Neuron (in vitro differentiated cells): ENCODE data around the gene CLSTN1.
A peak's percentile ranks its signal among the peaks of the same experiment; 100 is the strongest.

Source experiments
- H2AFZ ChIP-seq: one replicate; pipeline ENCODE4 v1.6.1; 2013; ENCODE audit warnings: low read depth, mild to moderate bottlenecking, inconsistent platforms, low read length, moderate library complexity
- H3K27me3 ChIP-seq: one replicate; pipeline ENCODE4 v1.6.1; 2013; ENCODE audit warnings: low read length; ENCODE audit not compliant: insufficient read depth
- H3K36me3 ChIP-seq: one replicate; pipeline ENCODE4 v1.6.1; 2013; ENCODE audit warnings: low read length; ENCODE audit not compliant: insufficient read depth
- H3K4me1 ChIP-seq: one replicate; pipeline ENCODE4 v1.6.1; 2013; ENCODE audit warnings: low read length; ENCODE audit not compliant: insufficient read depth
- H3K4me3 ChIP-seq: 2 replicates; pipeline ENCODE4 v1.5.1; 2013; ENCODE audit warnings: mild to moderate bottlenecking, low read length, moderate library complexity
- H3K9me3 ChIP-seq: one replicate; pipeline ENCODE4 v1.6.1; 2013; ENCODE audit warnings: low read length

The CLSTN1 gene

DNA sequence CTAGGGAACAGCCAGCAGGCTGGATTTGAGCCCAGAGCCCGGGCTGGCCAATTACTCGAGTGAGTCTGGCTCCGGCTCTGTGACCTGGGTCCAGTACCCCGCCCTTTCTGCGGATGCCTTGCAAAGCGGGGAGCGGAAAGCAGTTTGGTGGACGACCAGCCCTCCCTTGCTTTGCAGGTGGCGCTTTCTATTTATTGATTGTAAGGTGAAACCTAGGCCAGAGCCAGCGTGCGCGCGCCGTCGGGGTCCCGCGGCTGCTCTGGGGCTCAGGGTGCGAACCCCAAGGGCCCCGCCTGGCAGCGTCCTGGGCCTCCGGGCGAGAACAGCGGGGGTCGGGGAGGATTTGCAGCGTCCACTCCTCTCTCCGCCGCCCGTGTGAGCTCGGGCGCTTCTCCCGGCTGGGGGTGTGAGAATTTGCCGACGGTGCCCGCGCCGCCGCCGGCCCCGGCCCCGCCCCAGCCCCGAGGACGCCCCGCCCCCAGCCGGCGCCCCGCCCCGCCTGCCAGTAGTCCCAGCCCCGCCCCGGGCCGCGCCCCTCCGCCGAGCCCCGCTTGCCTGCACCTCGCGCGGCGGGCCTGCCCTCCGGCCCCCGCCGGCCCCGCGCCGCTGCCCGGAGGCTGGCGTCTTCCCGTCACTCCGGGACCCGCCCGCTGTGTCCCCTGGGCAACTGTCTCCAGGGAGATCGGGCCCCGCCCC, 134.6 kb downstream of the CLSTN1 start:
- peaks cover 18% of the 10 kb centered on the region for H3K4me1 ChIP-seq
- H3K9me3 ChIP-seq = no peaks in the 10 kb centered on the region
- H3K36me3 ChIP-seq = no peaks in the 10 kb centered on the region
- H3K4me3 ChIP-seq = peak overlapping the region; percentile 63
- peak overlapping the region; percentile 94 for H2AFZ ChIP-seq
- H3K27me3 ChIP-seq = peaks cover 30% of the 10 kb centered on the region

DNA sequence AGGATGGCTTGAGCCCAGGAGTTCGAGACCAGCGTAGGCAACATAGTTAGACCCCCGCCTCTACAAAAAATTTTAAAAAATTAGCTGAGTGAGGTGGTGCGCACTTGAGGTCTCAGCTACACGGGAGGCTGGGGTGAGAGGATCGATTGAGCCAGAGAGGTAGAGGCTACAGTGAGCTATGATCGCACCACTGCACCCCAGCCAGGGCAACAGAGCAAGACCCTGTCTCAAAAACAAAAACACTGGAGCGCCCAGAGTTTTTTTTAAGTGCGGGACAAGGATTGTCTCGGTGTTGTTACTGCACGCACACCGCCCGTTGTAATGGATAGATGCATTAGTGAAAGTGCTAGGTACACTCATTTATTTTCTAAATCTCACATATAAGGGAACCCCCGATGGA, 135.2 kb downstream of the CLSTN1 start:
- Histone ChIP-seq H3K9me3 (no peaks in the 10 kb centered on the region), H3K4me3 (peak overlapping the region; percentile 63), H3K36me3 (no peaks in the 10 kb centered on the region), H2AFZ (peak overlapping the region; percentile 94), H3K27me3 (peaks cover 30% of the 10 kb centered on the region), H3K4me1 (peaks cover 18% of the 10 kb centered on the region)

DNA sequence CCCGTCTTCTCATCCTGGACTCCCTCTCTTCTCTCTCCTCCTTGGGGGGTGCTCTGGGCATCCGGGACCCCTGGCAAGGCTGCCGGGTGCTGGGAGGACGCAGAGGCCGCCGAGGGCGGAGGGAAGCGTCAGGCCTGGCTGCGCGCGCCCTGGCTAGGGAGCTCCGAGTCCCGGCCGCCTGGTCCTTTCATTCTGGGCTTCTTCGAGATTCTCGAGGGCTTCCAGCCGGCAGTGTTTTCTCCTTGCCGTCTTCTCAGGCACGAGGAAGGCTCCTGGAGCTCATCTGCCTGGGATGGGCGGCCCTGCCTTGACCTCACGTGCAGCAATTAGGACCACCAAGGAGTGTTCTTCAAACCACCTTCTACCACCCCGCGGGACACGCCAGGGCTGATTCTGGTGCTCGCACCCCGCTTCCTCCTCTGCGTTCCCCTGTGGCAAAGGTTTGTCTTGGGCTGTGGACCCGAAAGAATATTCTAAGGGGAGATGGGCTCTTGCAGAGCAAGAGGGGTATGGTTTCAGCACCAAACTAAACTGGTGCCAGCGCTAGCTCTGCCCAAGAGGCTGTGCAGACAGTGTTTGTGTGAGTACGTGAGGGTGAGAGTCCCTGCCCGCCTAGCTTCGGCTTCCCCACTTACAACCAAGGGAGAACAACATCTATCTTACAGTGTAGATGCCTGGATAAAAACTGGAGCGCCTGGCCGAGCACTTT, 135.7 kb downstream of the CLSTN1 start:
- peaks cover 30% of the 10 kb centered on the region for H3K27me3 ChIP-seq
- H3K36me3 ChIP-seq = no peaks in the 10 kb centered on the region
- H2AFZ ChIP-seq = peak overlapping the region; percentile 87
- peak overlapping the region; percentile 48 for H3K4me3 ChIP-seq
- peaks cover 18% of the 10 kb centered on the region for H3K4me1 ChIP-seq
- no peaks in the 10 kb centered on the region for H3K9me3 ChIP-seq

DNA sequence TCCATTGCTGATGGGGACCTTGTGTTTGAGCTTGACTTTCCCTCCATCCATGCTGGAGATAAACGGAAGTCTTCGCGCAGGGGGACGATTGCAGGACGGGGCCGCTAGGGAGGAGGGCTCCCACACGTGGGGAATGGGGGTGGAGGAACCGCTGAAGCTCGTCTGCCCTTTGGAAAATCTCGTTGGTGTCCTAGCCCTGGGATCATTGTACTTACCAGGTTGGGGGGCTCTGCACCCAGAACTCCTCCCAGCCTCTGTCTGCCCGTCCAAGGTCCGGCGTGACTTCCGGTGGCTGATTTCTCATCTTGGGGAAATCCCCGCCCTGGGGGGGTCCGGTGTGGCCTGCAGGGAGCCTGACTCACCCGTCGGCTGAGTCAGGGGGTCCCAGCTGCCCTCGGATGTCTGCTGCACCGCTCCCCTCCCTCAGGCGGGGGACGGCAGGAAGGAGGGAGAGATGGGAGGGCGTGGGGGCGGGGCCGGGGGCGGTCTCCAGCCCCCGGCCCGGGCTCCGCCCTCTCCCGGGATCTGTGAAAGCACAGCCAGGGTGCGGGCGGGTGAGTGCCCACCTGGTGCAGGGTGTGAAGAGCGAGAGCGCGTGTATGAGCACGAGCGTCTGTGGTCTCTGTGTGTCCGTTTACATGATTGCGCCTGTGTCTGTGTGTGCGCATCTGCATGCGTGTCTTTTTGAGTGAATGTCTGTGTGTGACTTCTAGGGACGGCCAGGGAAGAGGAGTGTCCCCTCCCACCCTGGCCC, 136.5 kb downstream of the CLSTN1 start:
- H3K27me3 ChIP-seq = peaks cover 30% of the 10 kb centered on the region
- peaks cover 18% of the 10 kb centered on the region for H3K4me1 ChIP-seq
- peak overlapping the region; percentile 87 for H2AFZ ChIP-seq
- no peaks in the 10 kb centered on the region for H3K9me3 ChIP-seq
- H3K4me3 ChIP-seq = peak overlapping the region; percentile 48
- no peaks in the 10 kb centered on the region for H3K36me3 ChIP-seq

GRCh38 chr1:9684801-9685200, 139.0 kb downstream of the CLSTN1 start:
- Histone ChIP-seq H3K4me3 (no peak overlapping the region), H3K36me3 (no peaks in the 10 kb centered on the region), H2AFZ (no peak overlapping the region), H3K4me1 (peaks cover 12% of the 10 kb centered on the region), H3K9me3 (no peaks in the 10 kb centered on the region), H3K27me3 (peaks cover 20% of the 10 kb centered on the region)

DNA sequence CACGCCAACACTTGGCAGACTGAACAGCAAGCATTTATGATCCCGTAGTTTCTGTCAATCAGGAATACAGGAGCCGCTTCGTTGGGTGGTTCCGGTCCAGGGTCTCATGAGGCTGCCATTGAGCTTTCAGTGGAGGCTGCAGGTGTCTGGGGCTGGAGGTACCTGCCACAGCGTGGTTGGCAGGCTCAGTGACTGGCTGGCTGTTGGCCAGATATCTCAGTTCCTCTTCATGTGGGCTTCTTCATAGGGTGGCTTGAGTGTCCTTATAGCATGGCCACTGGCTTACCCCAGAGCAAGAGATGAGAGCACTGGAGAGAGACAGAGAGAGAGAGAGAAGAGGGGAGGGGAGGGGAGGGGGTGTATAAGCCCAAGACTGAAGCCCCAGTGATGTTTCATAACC, 142.9 kb downstream of the CLSTN1 start:
- H3K27me3 ChIP-seq = peaks cover 3% of the 10 kb centered on the region
- no peaks in the 10 kb centered on the region for H3K9me3 ChIP-seq
- H3K36me3 ChIP-seq = no peaks in the 10 kb centered on the region
- H2AFZ ChIP-seq = no peak overlapping the region
- H3K4me1 ChIP-seq = no peaks in the 10 kb centered on the region
- no peak overlapping the region for H3K4me3 ChIP-seq

DNA sequence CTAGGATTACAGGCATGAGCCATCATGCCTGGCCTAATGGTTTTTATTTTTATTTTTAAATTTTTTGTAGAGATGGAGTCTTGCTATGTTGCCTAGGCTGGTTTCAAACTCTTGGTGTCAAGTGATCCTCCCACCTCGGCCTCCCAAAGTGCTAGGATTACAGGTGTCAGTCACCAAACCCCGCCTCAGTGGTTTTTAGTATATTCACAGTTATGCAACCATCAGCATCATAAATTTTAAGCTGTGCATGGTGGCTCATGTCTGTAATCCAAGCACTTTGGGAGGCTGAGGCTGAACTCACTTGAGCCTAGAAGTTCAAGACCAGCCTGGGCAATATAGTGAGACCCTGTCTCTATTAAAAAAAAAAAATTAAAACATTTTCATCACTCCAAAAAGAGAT, 143.7 kb downstream of the CLSTN1 start:
- no peaks in the 10 kb centered on the region for H3K27me3 ChIP-seq
- no peaks in the 10 kb centered on the region for H3K9me3 ChIP-seq
- H3K4me1 ChIP-seq = no peaks in the 10 kb centered on the region

More for the DNA sequence above, 143.7 kb downstream of the CLSTN1 start:
- Histone ChIP-seq H3K36me3 (no peaks in the 10 kb centered on the region), H3K4me3 (no peak overlapping the region), H2AFZ (no peak overlapping the region)
